ENCODE measurements around the gene EGFL7. TPM values are rescaled to one million over a fixed set of nuclear protein-coding genes. Genes with fewer than 3 reads are reported as not detected.

EGFL7 gene
- total and polyA plus RNA-seq, 2 of the 8 experiments (the other 6 are each of a cell fraction or from before 2014, with no cell fraction given): 37.8 to 53.4 TPM

GRCh38 chr9:136670576-136671253, 8.0 kb downstream of the EGFL7 start:
- Histone ChIP-seq H2AFZ (ENCODE audit: low read length) (no peak overlapping the region), H3K27ac (ENCODE audit: low read depth, low read length) (no peak overlapping the region), H2AK5ac (ENCODE audit: low read depth, low read length) (no peak overlapping the region), H3K4ac (replicated peaks; ENCODE audit: insufficient read length, low read depth, low read length) (no peak overlapping the region), H3K23me2 (ENCODE audit: low read depth, low read length) (no peaks in the 10 kb centered on the region; the same call in 1 of the 2 replicates), H4K91ac (replicated peaks; ENCODE audit: insufficient read length, low read length) (no peak overlapping the region), H2BK12ac (ENCODE audit: low read depth, low read length) (no peak overlapping the region), H2BK20ac (ENCODE audit: low read length) (no peak overlapping the region), H4K5ac (ENCODE audit: insufficient read length, low read depth, low read length) (no peak overlapping the region), H3K9me3 (ENCODE audit: insufficient read depth in 2 of 2, low read depth in 1 of 2, low read length in 1 of 2) (no peaks in the 10 kb centered on the region), H2BK5ac (ENCODE audit: low read depth, low read length) (no peak overlapping the region), H4K20me1 (replicated peaks in 1 of 2; ENCODE audit: control insufficient read depth in 1 of 2, insufficient read depth in 2 of 2, low read length in 2 of 2) (peaks cover 0 to 9% of the 10 kb centered on the region in 2 experiments), H3K18ac (ENCODE audit: extremely low read depth, low read length) (no peak overlapping the region), H4K8ac (ENCODE audit: extremely low read depth, insufficient read depth, low read length) (0 out of 2 replicates have a peak overlapping the region, but pooled peaks have one; percentile 51), H3K4me1 (replicated peaks in 1 of 4; ENCODE audit: control insufficient read depth in 3 of 4, insufficient read depth in 4 of 4, low read length in 3 of 4) (peaks cover 0 to 4% (median 3%) of the 10 kb centered on the region in 4 experiments; a peak in 4 of 7 replicates), H3K27me3 (replicated peaks in 1 of 4; ENCODE audit: control insufficient read depth in 3 of 4, extremely low read depth in 1 of 4, insufficient read depth in 3 of 4, low read length in 3 of 4) (no peaks in the 10 kb centered on the region), H3K79me2 (ENCODE audit: control insufficient read depth in 1 of 2, insufficient read depth in 2 of 2, low read length in 2 of 2) (no peaks in the 10 kb centered on the region), H3K56ac (replicated peaks; ENCODE audit: insufficient read length, low read depth, low read length) (no peak overlapping the region), H3K4me3 (ENCODE audit: extremely low read depth in 1 of 4, insufficient read depth in 2 of 4, low read depth in 3 of 4, low read length in 4 of 4) (no peak overlapping the region), H2BK120ac (replicated peaks; ENCODE audit: low read depth, low read length) (no peak overlapping the region), H3K4me2 (ENCODE audit: insufficient read depth in 1 of 2, low read depth in 2 of 2, low read length in 2 of 2) (no peak overlapping the region), H3K79me1 (ENCODE audit: low read depth, low read length) (no peaks in the 10 kb centered on the region), H3K14ac (ENCODE audit: insufficient read length) (no peak overlapping the region), H2BK15ac (ENCODE audit: low read length) (no peak overlapping the region), H3K23ac (ENCODE audit: insufficient read length) (no peak overlapping the region), H3K9ac (replicated peaks in 1 of 4; ENCODE audit: extremely low read depth in 1 of 4, low read depth in 3 of 4, low read length in 3 of 4) (no peak overlapping the region), H3K36me3 (ENCODE audit: control insufficient read depth in 2 of 4, insufficient read depth in 4 of 4, low read length in 3 of 4) (no peaks in the 10 kb centered on the region; a peak in 2 of 8 replicates)
- DNase-seq (ENCODE audit: low read depth in 1 of 2, low spot score in 2 of 2) (no peak), FAIRE-seq (no peak)
- POLR2A ChIA-PET (ENCODE audit: partially characterized antibody): interaction anchor here (0.9 to 3.2 kb wide), 2 partner anchors 12 to 26 kb away, joined by 3 to 15 read pairs; no protein-coding TSS in a partner anchor
- TF ChIP-seq POLR2A (IDR thresholded peaks at IDR 0.05; ENCODE audit: control extremely low read depth in 1 of 2, low read depth in 2 of 2, low read length in 2 of 2) (no peak), CTBP2 (IDR thresholded peaks at IDR 0.05; ENCODE audit: borderline replicate concordance, insufficient read depth, insufficient read length, low read length) (no peak), ATF2 (IDR thresholded peaks at IDR 0.05; ENCODE audit: low read length) (no peak), SAP30 (IDR thresholded peaks at IDR 0.05; ENCODE audit: insufficient read depth, insufficient replicate concordance, low read length) (no peak), SIRT6 (IDR thresholded peaks at IDR 0.05; ENCODE audit: low read length) (no peak), SP2 (IDR thresholded peaks at IDR 0.05; ENCODE audit: low read length) (no peak)
- CTCF ChIA-PET (ENCODE audit: partially characterized antibody): interaction anchor here (0.6 to 6.5 kb wide), 31 partner anchors 9 to 893 kb away, joined by 3 to 125 read pairs (median 6); partner anchors contain the start of genes AGPAT2, EGFL7 and LCN6
- WGBS, 2 experiments (ENCODE audit: extremely low coverage in 1 of 2, insufficient coverage in 1 of 2, insufficient read length in 1 of 2, insufficient replicate concordance in 2 of 2, low coverage in 1 of 2, low lambda C conversion rate in 2 of 2, missing lambda C conversion rate in 1 of 2): 96% methylated on average over 25 of the region's 36 CpGs; no CpG with 5 or more reads in 1 of the 2 experiments
